Measurements from ENCODE around the gene SAMHD1.

DNA sequence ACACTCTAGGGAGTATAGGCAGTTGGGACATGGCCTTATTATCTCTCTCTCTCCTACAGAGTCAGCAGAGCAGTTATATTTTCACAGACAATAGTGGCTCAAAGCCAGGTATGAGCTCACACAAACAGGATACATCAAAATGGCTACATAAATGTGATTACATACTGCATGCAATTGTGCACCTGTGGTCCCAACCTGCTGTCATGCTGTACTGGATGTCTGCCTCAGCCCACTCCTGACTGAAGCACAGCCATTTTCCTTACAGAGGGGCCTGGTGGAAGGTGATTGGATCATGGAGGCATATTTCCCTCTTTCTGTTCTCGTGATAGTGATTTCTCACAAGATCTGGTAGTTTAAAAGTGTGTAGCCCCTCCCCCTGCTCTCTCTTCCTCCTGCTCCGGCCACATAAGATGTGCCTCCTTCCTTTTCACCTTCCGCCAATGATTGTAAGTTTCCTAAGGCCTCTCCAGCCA, 37.0 kb upstream of the SAMHD1 start:
- no peak for TF ChIP-seq EZH2 (IDR thresholded peaks at IDR 0.05; ENCODE audit: borderline replicate concordance)
- TF ChIP-seq, protein P1, sequence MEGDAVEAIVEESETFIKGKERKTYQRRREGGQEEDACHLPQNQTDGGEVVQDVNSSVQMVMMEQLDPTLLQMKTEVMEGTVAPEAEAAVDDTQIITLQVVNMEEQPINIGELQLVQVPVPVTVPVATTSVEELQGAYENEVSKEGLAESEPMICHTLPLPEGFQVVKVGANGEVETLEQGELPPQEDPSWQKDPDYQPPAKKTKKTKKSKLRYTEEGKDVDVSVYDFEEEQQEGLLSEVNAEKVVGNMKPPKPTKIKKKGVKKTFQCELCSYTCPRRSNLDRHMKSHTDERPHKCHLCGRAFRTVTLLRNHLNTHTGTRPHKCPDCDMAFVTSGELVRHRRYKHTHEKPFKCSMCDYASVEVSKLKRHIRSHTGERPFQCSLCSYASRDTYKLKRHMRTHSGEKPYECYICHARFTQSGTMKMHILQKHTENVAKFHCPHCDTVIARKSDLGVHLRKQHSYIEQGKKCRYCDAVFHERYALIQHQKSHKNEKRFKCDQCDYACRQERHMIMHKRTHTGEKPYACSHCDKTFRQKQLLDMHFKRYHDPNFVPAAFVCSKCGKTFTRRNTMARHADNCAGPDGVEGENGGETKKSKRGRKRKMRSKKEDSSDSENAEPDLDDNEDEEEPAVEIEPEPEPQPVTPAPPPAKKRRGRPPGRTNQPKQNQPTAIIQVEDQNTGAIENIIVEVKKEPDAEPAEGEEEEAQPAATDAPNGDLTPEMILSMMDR (IDR thresholded peaks at IDR 0.05; ENCODE audit: poor library complexity): no peak
- TF ChIP-seq EZH2phosphoT487 (IDR thresholded peaks at IDR 0.05; ENCODE audit: low read depth, severe bottlenecking, unreplicated experiment): no peak

Data from hepatocyte (in vitro differentiated cells).